Tibial nerve (tissue), 4 donors: Measurements from ENCODE around the gene NKD2. TPM values are rescaled to one million over a fixed set of nuclear protein-coding genes. Genes with fewer than 3 reads are reported as not detected.

ENCODE experiments used
- DNase-seq, 2 donors: peaks; one replicate each; pipeline ENCODE4 v3.0.0-alpha.2; 2019; ENCODE audit warnings: low spot score in 2 of 2
- H3K27ac ChIP-seq, 4 donors: fragments of 200-600 bp; sonication (generic) in 3 of 4; one replicate each; pipeline ENCODE4 v1.5.1; 2017 to 2019; ENCODE audit warnings: mild to moderate bottlenecking in 1 of 4
- H3K27me3 ChIP-seq, 2 donors: fragments of 200-600 bp; sonication (generic) in 1 of 2; one replicate each; pipeline versions ENCODE4 v1.5.1 to v1.6.0; 2017 to 2019
- H3K36me3 ChIP-seq, 3 donors: fragments of 200-600 bp; sonication (generic); one replicate each; pipeline ENCODE4 v1.5.1; 2018 to 2019
- H3K4me1 ChIP-seq, 4 donors: fragments of 200-600 bp; sonication (generic) in 3 of 4; one replicate each; pipeline ENCODE4 v1.5.1; 2017 to 2019
- H3K4me3 ChIP-seq, 4 donors: fragments of 200-600 bp; sonication (generic) in 3 of 4; one replicate each; pipeline ENCODE4 v1.5.1; 2017 to 2019; ENCODE audit warnings: mild to moderate bottlenecking in 1 of 4, moderate library complexity in 1 of 4
- H3K9me3 ChIP-seq, 4 donors: fragments of 200-600 bp; sonication (generic) in 3 of 4; one replicate each; pipeline ENCODE4 v1.5.1; 2017 to 2019
- CTCF ChIP-seq, 5 experiments: fragments of 200-600 bp in 3 of 5; fragments of 450-650 bp in 2 of 5; sonication (generic) in 3 of 5; IDR thresholded peaks; one replicate each; pipeline ENCODE4 v1.5.1; 2016 to 2019; ENCODE audit warnings: antibody characterized with exemption in 5 of 5, mild to moderate bottlenecking in 3 of 5, moderate library complexity in 2 of 5
- EP300 ChIP-seq, 2 donors: sonication (generic); formaldehyde crosslinking; IDR thresholded peaks; one replicate each; pipeline ENCODE4 v1.6.1; 2017; ENCODE audit warnings: antibody characterized with exemption in 2 of 2, mild to moderate bottlenecking in 1 of 2
- POLR2A ChIP-seq, 2 donors: fragments of 450-650 bp; IDR thresholded peaks; one replicate each; pipeline ENCODE4 v1.6.1; 2017; ENCODE audit warnings: antibody characterized with exemption in 2 of 2, mild to moderate bottlenecking in 2 of 2, moderate library complexity in 2 of 2
- WGBS, 2 donors: methylation state at CpG; one replicate each; pipeline ENCODE4 v1.1.5; 2018; 5-methylcytosine and 5-hydroxymethylcytosine counted together
- total RNA-seq, 4 donors: library from RNA; depleted of rRNA; stranded (reverse); fragments of >200 nt; gene quantifications; one replicate each; pipeline ENCODE4 v1.1.0, GENCODE V29; 2016

NKD2 gene
- total RNA-seq, 4 donors from 2014 or later = 0.60 to 4.7 TPM; not detected in 2

- H3K27ac ChIP-seq = no peak overlapping the region
- TF ChIP-seq CTCF (IDR thresholded peaks at IDR 0.05) (no peak), EP300 (IDR thresholded peaks at IDR 0.05) (no peak), POLR2A (IDR thresholded peaks at IDR 0.05) (no peak)
- H3K36me3 ChIP-seq = no peaks in the 10 kb centered on the region
- peaks cover 0 to 18% of the 10 kb centered on the region in 2 donors for H3K27me3 ChIP-seq
- no peaks in the 10 kb centered on the region for H3K9me3 ChIP-seq
- no peak overlapping the region for H3K4me3 ChIP-seq
- no peaks in the 10 kb centered on the region for H3K4me1 ChIP-seq
- no peak for DNase-seq
- 89 to 91% methylated on average over 27 to 28 of the region's 29 CpGs for WGBS, 2 donors
Measured at GRCh38 chr5:1033606-1034420, 25.2 kb downstream of the NKD2 start.

DNA sequence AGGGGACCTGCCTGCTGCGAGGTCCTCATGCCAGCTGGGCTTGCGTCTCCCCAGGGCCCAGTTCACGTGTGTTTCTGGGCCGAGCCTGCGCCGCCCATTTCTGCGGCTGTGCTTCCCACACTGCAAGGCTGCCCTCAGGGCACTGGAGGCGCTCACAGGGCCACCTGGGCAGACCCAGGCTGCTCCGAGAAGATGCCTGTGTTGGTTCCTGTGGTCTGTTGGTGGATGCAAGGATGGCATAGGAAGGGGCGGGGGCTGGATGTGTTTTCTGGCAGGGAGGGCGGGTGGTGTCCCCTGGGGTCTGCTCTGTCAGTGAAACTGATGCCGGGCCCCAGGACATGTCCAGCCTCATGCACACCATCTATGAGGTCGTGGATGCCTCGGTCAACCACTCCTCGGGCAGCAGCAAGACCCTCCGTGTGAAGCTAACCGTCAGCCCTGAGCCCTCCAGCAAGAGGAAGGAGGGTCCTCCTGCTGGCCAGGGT, 25.9 kb downstream of the NKD2 start:
- Histone ChIP-seq H3K27me3 (peaks cover 0 to 14% of the 10 kb centered on the region in 2 donors), H3K4me3 (no peak overlapping the region), H3K27ac (no peak overlapping the region), H3K36me3 (no peaks in the 10 kb centered on the region), H3K9me3 (no peaks in the 10 kb centered on the region), H3K4me1 (no peaks in the 10 kb centered on the region)
- no peak for DNase-seq
- TF ChIP-seq POLR2A (IDR thresholded peaks at IDR 0.05) = no peak
- no peak for TF ChIP-seq CTCF (IDR thresholded peaks at IDR 0.05)
- no peak for TF ChIP-seq EP300 (IDR thresholded peaks at IDR 0.05)
- 95 to 98% methylated on average over 15 to 17 of the region's 17 CpGs for WGBS, 2 donors

DNA sequence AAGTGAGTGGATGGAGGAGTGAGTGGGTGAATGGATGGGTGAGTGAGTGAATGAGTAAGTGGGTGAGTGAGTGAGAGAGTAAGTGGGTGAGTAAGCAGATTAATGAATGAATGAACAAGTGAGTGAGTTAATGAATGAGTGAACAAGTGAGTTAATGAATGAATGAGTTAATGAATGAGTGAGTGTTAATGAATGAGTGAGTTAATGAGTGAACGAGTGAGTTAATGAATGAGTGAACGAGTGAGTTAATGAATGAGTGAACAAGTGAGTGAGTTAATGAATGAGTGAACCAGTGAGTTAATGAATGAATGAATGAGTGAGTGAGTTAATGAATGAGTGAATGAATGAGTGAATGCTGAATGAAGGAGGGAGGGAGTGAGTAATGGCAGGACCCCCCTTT, 26.4 kb downstream of the NKD2 start:
- TF ChIP-seq CTCF (IDR thresholded peaks at IDR 0.05) (no peak), EP300 (IDR thresholded peaks at IDR 0.05) (no peak), POLR2A (IDR thresholded peaks at IDR 0.05) (no peak)
- WGBS, 2 donors = 93 to 94% methylated on average over 2 of the region's 2 CpGs
- no peak for DNase-seq
- Histone ChIP-seq H3K27ac (no peak overlapping the region), H3K4me1 (no peaks in the 10 kb centered on the region), H3K9me3 (no peaks in the 10 kb centered on the region), H3K4me3 (no peak overlapping the region), H3K36me3 (no peaks in the 10 kb centered on the region), H3K27me3 (peaks cover 0 to 8% of the 10 kb centered on the region in 2 donors)

GRCh38 chr5:1035421-1036405, 27.1 kb downstream of the NKD2 start:
- Histone ChIP-seq H3K4me3 (no peak overlapping the region), H3K4me1 (no peaks in the 10 kb centered on the region), H3K9me3 (no peaks in the 10 kb centered on the region), H3K27me3 (peaks cover 0 to 1% of the 10 kb centered on the region in 2 donors), H3K36me3 (no peaks in the 10 kb centered on the region), H3K27ac (no peak overlapping the region)
- 96% methylated on average over 10 to 18 of the region's 25 CpGs for WGBS, 2 donors
- TF ChIP-seq CTCF (IDR thresholded peaks at IDR 0.05) (no peak), EP300 (IDR thresholded peaks at IDR 0.05) (no peak), POLR2A (IDR thresholded peaks at IDR 0.05) (no peak)
- no peak for DNase-seq
